ENCODE data around the gene LIPT2.

LIPT2 gene

GRCh38 chr11:74453373-74453975 is 40.0 kb downstream of the LIPT2 start:
- no peak for DNase-seq (ENCODE audit: extremely low read depth, low read depth)
- TF ChIP-seq CTCF (IDR thresholded peaks at IDR 0.05; ENCODE audit: low read depth, low read length), result peak; percentile 82

- no peak for TF ChIP-seq CTCF (IDR thresholded peaks at IDR 0.05; ENCODE audit: low read depth, low read length)
- no peak for DNase-seq (ENCODE audit: extremely low read depth, low read depth)
These were observed 41.2 kb downstream of the LIPT2 start for GRCh38 chr11:74452366-74452765.

GRCh38 chr11:74450318-74450717 is 43.2 kb downstream of the LIPT2 start:
- DNase-seq (ENCODE audit: extremely low read depth, low read depth), result no peak
- no peak for TF ChIP-seq CTCF (IDR thresholded peaks at IDR 0.05; ENCODE audit: low read depth, low read length)

- peak; percentile 54 for DNase-seq (ENCODE audit: extremely low read depth, low read depth)
- peak; percentile 66 for TF ChIP-seq CTCF (IDR thresholded peaks at IDR 0.05; ENCODE audit: low read depth, low read length)
These were observed 44.1 kb downstream of the LIPT2 start for GRCh38 chr11:74449369-74449931.

GRCh38 chr11:74447720-74448119 is 45.8 kb downstream of the LIPT2 start:
- TF ChIP-seq CTCF (IDR thresholded peaks at IDR 0.05; ENCODE audit: low read depth, low read length), result no peak
- no peak for DNase-seq (ENCODE audit: extremely low read depth, low read depth)

- no peak for DNase-seq (ENCODE audit: extremely low read depth, low read depth)
- no peak for TF ChIP-seq CTCF (IDR thresholded peaks at IDR 0.05; ENCODE audit: low read depth, low read length)
These were observed 47.0 kb downstream of the LIPT2 start for GRCh38 chr11:74446532-74446938.

- no peak for TF ChIP-seq CTCF (IDR thresholded peaks at IDR 0.05; ENCODE audit: low read depth, low read length)
- DNase-seq (ENCODE audit: extremely low read depth, low read depth), result no peak
These were observed 49.2 kb downstream of the LIPT2 start for GRCh38 chr11:74444173-74444826.

Data from AG09319 (cell line).